Upper lobe of left lung (tissue), 6 donors: Measurements from ENCODE around the gene SLC25A48. TPM values are rescaled to one million over a fixed set of nuclear protein-coding genes. Genes with fewer than 3 reads are reported as not detected.

Source experiments
- ATAC-seq, 2 donors: fragments of 200-7000 bp; cut with Tn5 transposase; one replicate each; pipeline ENCODE4 v1.9.1; 2022; ENCODE audit warnings: mild to moderate bottlenecking in 2 of 2, moderate library complexity in 2 of 2; ENCODE audit not compliant: low FRiP score in 2 of 2
- DNase-seq, 2 donors: peaks; one replicate each; pipeline ENCODE4 v3.0.0-alpha.2; 2019 to 2020
- H3K27ac ChIP-seq, 4 donors: fragments of 200-600 bp; sonication (generic); one replicate each; pipeline ENCODE4 v1.5.1; 2016 to 2019
- H3K27me3 ChIP-seq, 4 donors: fragments of 200-600 bp; sonication (generic); one replicate each; pipeline ENCODE4 v1.5.1; 2017 to 2019
- H3K36me3 ChIP-seq, 4 donors: fragments of 200-600 bp; sonication (generic); one replicate each; pipeline ENCODE4 v1.5.1; 2016 to 2019
- H3K4me1 ChIP-seq, 4 donors: fragments of 200-600 bp; sonication (generic); one replicate each; pipeline ENCODE4 v1.5.1; 2018 to 2019
- H3K4me3 ChIP-seq, 4 donors: fragments of 200-600 bp; sonication (generic); one replicate each; pipeline ENCODE4 v1.5.1; 2017 to 2019; ENCODE audit warnings: mild to moderate bottlenecking in 2 of 4, moderate library complexity in 1 of 4
- H3K9me3 ChIP-seq, 4 donors: fragments of 200-600 bp; sonication (generic); one replicate each; pipeline ENCODE4 v1.5.1; 2018 to 2019
- CTCF ChIP-seq, 6 experiments: fragments of 450-650 bp in 4 of 6; fragments of 200-600 bp in 2 of 6; sonication (generic) in 2 of 6; IDR thresholded peaks; one replicate each; pipeline ENCODE4 v1.5.1; 2016 to 2019; ENCODE audit warnings: antibody characterized with exemption in 6 of 6
- EP300 ChIP-seq, 4 donors: sonication (generic); formaldehyde crosslinking; IDR thresholded peaks; one replicate each; pipeline ENCODE4 v1.5.1; 2017; ENCODE audit warnings: antibody characterized with exemption in 4 of 4, control low read depth in 2 of 4
- POLR2A ChIP-seq, 4 donors: fragments of 450-650 bp; IDR thresholded peaks; one replicate each; pipeline ENCODE4 v1.5.1; 2016 to 2017; ENCODE audit warnings: antibody characterized with exemption in 4 of 4, mild to moderate bottlenecking in 2 of 4
- POLR2AphosphoS5 ChIP-seq, 2 donors: sonication (generic); formaldehyde crosslinking; IDR thresholded peaks; one replicate each; pipeline ENCODE4 v1.5.1; 2017; ENCODE audit warnings: antibody characterized with exemption in 2 of 2
- WGBS, 2 donors: methylation state at CpG; one replicate each; pipeline ENCODE4 v1.1.5; 2017 to 2018; 5-methylcytosine and 5-hydroxymethylcytosine counted together
- small RNA-seq, 4 donors: library from RNA; depleted of rRNA; stranded (forward); fragments of <200 nt; gene quantifications; one replicate each; pipeline ENCODE3, GENCODE V24; 2016
- total RNA-seq, 6 donors: library from RNA; depleted of rRNA in 4 of 6; stranded (reverse); fragments of >200 nt in 4 of 6; gene quantifications; one replicate each; pipeline versions ENCODE4 v1.1.0 to v1.2.1, GENCODE V29; 2016 to 2021
- donor health status: DM: no; HTN: no; CAD: no; lungs with moderate emphysema.
- donor health status: DM: no; HTN: yes; CAD: no; lungs with severe emphysema.

Gene SLC25A48
- total RNA-seq, 6 donors from 2014 or later, result not detected

- DNase-seq (no peak), ATAC-seq (no peak)
- TF ChIP-seq EP300 (IDR thresholded peaks at IDR 0.05), result no peak
- no peak for TF ChIP-seq POLR2AphosphoS5 (IDR thresholded peaks at IDR 0.05)
- no peak for TF ChIP-seq CTCF (IDR thresholded peaks at IDR 0.05)
- TF ChIP-seq POLR2A (IDR thresholded peaks at IDR 0.05), result no peak
- Histone ChIP-seq H3K4me3 (no peak overlapping the region), H3K9me3 (no peaks in the 10 kb centered on the region), H3K27me3 (peaks cover 0 to 15% (median 7%) of the 10 kb centered on the region in 4 donors), H3K4me1 (peaks cover 4 to 10% (median 8%) of the 10 kb centered on the region in 4 donors), H3K36me3 (no peaks in the 10 kb centered on the region), H3K27ac (no peak overlapping the region)
- WGBS, 2 donors, result 59 to 63% methylated on average over 3 of the region's 3 CpGs
Observed at GRCh38 chr5:135934939-135935338, 100.5 kb downstream of the SLC25A48 start.

GRCh38 chr5:135937245-135937911 lies 102.9 kb downstream of the SLC25A48 start:
- TF ChIP-seq POLR2A (IDR thresholded peaks at IDR 0.05), result no peak
- no peak for TF ChIP-seq CTCF (IDR thresholded peaks at IDR 0.05)
- Histone ChIP-seq H3K36me3 (no peaks in the 10 kb centered on the region), H3K27ac (no peak overlapping the region), H3K27me3 (no peaks in the 10 kb centered on the region), H3K4me3 (no peak overlapping the region), H3K9me3 (no peaks in the 10 kb centered on the region), H3K4me1 (no peaks in the 10 kb centered on the region)
- 87% methylated on average over 5 of the region's 5 CpGs for WGBS, 2 donors
- no peak for DNase-seq
- ATAC-seq, result no peak

Small RNAs within 50 kb of the gene (small RNA-seq; reads per million reads assigned to genes)
- gene MIR5692C1, result 0 reads per million in 4 donors

Other genes starting within 250 kb of the SLC25A48 start
- not detected for gene IL9, start 61.2 kb downstream of the SLC25A48 start, total RNA-seq
- not detected for gene LECT2, start 120.3 kb downstream of the SLC25A48 start, total RNA-seq
- gene TGFBI, start 194.3 kb downstream of the SLC25A48 start, total RNA-seq, result 100 to 1,000 TPM in 3 of 6 donors, 10 to 100 TPM in 3; 51.0 to 189 (median 126) TPM